Right atrium auricular region (tissue), 2 donors: ENCODE data around the gene ACSF3. TPM values are rescaled to one million over a fixed set of nuclear protein-coding genes. Genes with fewer than 3 reads are reported as not detected.

Experiments used
- DNase-seq: peaks from one replicate; pipeline ENCODE4 v3.0.0-alpha.2; 2019; ENCODE audit warnings: low spot score
- H3K27ac ChIP-seq, 2 donors: fragments of 200-600 bp; sonication (generic); 1 replicate in 1 of 2; 2 replicates in 1 of 2; pipeline ENCODE4 v1.5.1; 2016 to 2019
- H3K27me3 ChIP-seq, 2 donors: fragments of 200-600 bp; sonication (generic); one replicate each; pipeline versions ENCODE4 v1.5.1 to v1.6.0; 2017 to 2019
- H3K36me3 ChIP-seq: fragments of 200-600 bp; sonication (generic); one replicate; pipeline ENCODE4 v1.5.1; 2016
- H3K4me1 ChIP-seq, 2 donors: fragments of 200-600 bp; sonication (generic); one replicate each; pipeline versions ENCODE4 v1.5.1 to v1.6.0; 2017 to 2019
- H3K4me3 ChIP-seq, 2 donors: fragments of 200-600 bp; sonication (generic); 1 replicate in 1 of 2; 2 replicates in 1 of 2; pipeline ENCODE4 v1.5.1; 2017 to 2019; ENCODE audit warnings: mild to moderate bottlenecking in 1 of 2, moderate library complexity in 1 of 2
- H3K9me3 ChIP-seq, 2 donors: fragments of 200-600 bp; sonication (generic); one replicate each; pipeline ENCODE4 v1.5.1; 2019
- CTCF ChIP-seq, 2 donors: fragments of 200-600 bp; sonication (generic); IDR thresholded peaks; one replicate each; pipeline ENCODE4 v1.5.1; 2019; ENCODE audit warnings: antibody characterized with exemption in 2 of 2
- total RNA-seq, 2 donors: library from RNA; depleted of rRNA; stranded (reverse); fragments of >200 nt; gene quantifications; one replicate each; pipeline ENCODE4 v1.1.0, GENCODE V29; 2016

Gene ACSF3
- total RNA-seq, 2 donors from 2014 or later, result 13.4 to 15.9 TPM

GRCh38 chr16:89110641-89111040 lies 17.0 kb downstream of the ACSF3 start:
- H3K27ac ChIP-seq, result no peak overlapping the region
- H3K27me3 ChIP-seq, result no peaks in the 10 kb centered on the region
- TF ChIP-seq CTCF (IDR thresholded peaks at IDR 0.05), result no peak
- no peaks in the 10 kb centered on the region for H3K9me3 ChIP-seq
- H3K36me3 ChIP-seq, result peaks cover 34% of the 10 kb centered on the region
- DNase-seq, result no peak
- no peaks in the 10 kb centered on the region for H3K4me1 ChIP-seq
- no peak overlapping the region for H3K4me3 ChIP-seq

- Histone ChIP-seq H3K9me3 (no peaks in the 10 kb centered on the region), H3K27me3 (no peaks in the 10 kb centered on the region), H3K27ac (no peak overlapping the region), H3K4me3 (no peak overlapping the region), H3K36me3 (peaks cover 34% of the 10 kb centered on the region), H3K4me1 (no peaks in the 10 kb centered on the region)
- no peak for DNase-seq
- TF ChIP-seq CTCF (IDR thresholded peaks at IDR 0.05), result no peak
Measured at GRCh38 chr16:89111263-89111662, 17.6 kb downstream of the ACSF3 start.

- Histone ChIP-seq H3K4me3 (no peak overlapping the region), H3K4me1 (no peaks in the 10 kb centered on the region), H3K9me3 (no peaks in the 10 kb centered on the region), H3K36me3 (peaks cover 44% of the 10 kb centered on the region), H3K27ac (no peak overlapping the region), H3K27me3 (no peaks in the 10 kb centered on the region)
- no peak for DNase-seq
- TF ChIP-seq CTCF (IDR thresholded peaks at IDR 0.05), result no peak
Measured at GRCh38 chr16:89112377-89113151, 18.9 kb downstream of the ACSF3 start.

GRCh38 chr16:89113152-89113547 lies 19.5 kb downstream of the ACSF3 start:
- H3K9me3 ChIP-seq, result no peaks in the 10 kb centered on the region
- no peaks in the 10 kb centered on the region for H3K27me3 ChIP-seq
- no peak for TF ChIP-seq CTCF (IDR thresholded peaks at IDR 0.05)
- no peak for DNase-seq
- no peaks in the 10 kb centered on the region for H3K4me1 ChIP-seq
- peaks cover 47% of the 10 kb centered on the region for H3K36me3 ChIP-seq
- H3K27ac ChIP-seq, result no peak overlapping the region
- no peak overlapping the region for H3K4me3 ChIP-seq

GRCh38 chr16:89113661-89114060 lies 20.0 kb downstream of the ACSF3 start:
- Histone ChIP-seq H3K9me3 (no peaks in the 10 kb centered on the region), H3K27me3 (no peaks in the 10 kb centered on the region), H3K4me1 (no peaks in the 10 kb centered on the region), H3K27ac (no peak overlapping the region), H3K4me3 (no peak overlapping the region), H3K36me3 (peaks cover 50% of the 10 kb centered on the region)
- TF ChIP-seq CTCF (IDR thresholded peaks at IDR 0.05), result no peak
- no peak for DNase-seq
